IMR-90 (cell line): ENCODE data around the gene FRMPD4. TPM values are rescaled to one million over a fixed set of nuclear protein-coding genes. Genes with fewer than 3 reads are reported as not detected.

Experiments
- ATAC-seq: fragments of 200-7000 bp; cut with Tn5 transposase; 2 replicates; pipeline ENCODE4 v1.9.1; 2020; ENCODE audit warnings: low read depth, mild to moderate bottlenecking, moderate library complexity
- BruUV-seq: library from RNA; stranded (reverse); fragments of 400-500 nt; replicated peaks from 2 replicates; lab custom pipeline; 2021; lab: Mats Ljungman, UMichigan
- CTCF ChIA-PET: fragments of 300-600 bp; formaldehyde crosslinking; extraction: SDS; loops from one replicate; lab custom pipeline; 2021; ENCODE audit warnings: antibody characterized with exemption; lab: Yijun Ruan, JAX
- POLR2A ChIA-PET: fragments of 300-600 bp; sonication (Branson Sonifier 250); formaldehyde crosslinking; loops from one replicate; lab custom pipeline; 2022; ENCODE audit warnings: antibody characterized with exemption; ENCODE audit not compliant: unreplicated experiment; lab: Charles Lee
- DNase-seq: peaks from one replicate; pipeline ENCODE4 v3.0.0; 2013
- H2AFZ ChIP-seq: replicated peaks from 2 replicates; pipeline ENCODE3; 2013; ENCODE audit warnings: low read length, mild to moderate bottlenecking; ENCODE audit not compliant: poor library complexity
- H2AK5ac ChIP-seq: 2 replicates; pipeline ENCODE4 v1.6.1; 2013; ENCODE audit warnings: low read depth, low read length, inconsistent platforms
- H2AK9ac ChIP-seq: replicated peaks from 2 replicates; pipeline ENCODE3; 2013; ENCODE audit warnings: mild to moderate bottlenecking, low read depth, low read length, moderate library complexity; ENCODE audit not compliant: poor library complexity
- H2BK120ac ChIP-seq: 2 replicates; pipeline ENCODE4 v1.6.1; 2013; ENCODE audit warnings: low read depth, low read length, inconsistent platforms
- H2BK15ac ChIP-seq: 3 replicates; pipeline ENCODE4 v1.6.1; 2013; ENCODE audit warnings: low read depth, low read length, inconsistent platforms
- H2BK20ac ChIP-seq: 2 replicates; pipeline ENCODE4 v1.6.1; 2013; ENCODE audit warnings: low read depth, mild to moderate bottlenecking, inconsistent platforms, low read length, moderate library complexity
- H2BK5ac ChIP-seq: 2 replicates; pipeline ENCODE4 v1.6.1; 2013; ENCODE audit warnings: mild to moderate bottlenecking, low read depth, low read length, inconsistent platforms; ENCODE audit not compliant: poor library complexity, severe bottlenecking
- H3K14ac ChIP-seq: replicated peaks from 2 replicates; pipeline ENCODE4 v1.6.1; 2013; ENCODE audit warnings: low read depth, low read length, inconsistent platforms
- H3K18ac ChIP-seq: 2 replicates; pipeline ENCODE4 v1.6.1; 2013; ENCODE audit warnings: low read depth, low read length, control low read depth
- H3K23ac ChIP-seq: 2 replicates; pipeline ENCODE4 v1.6.1; 2013; ENCODE audit warnings: low read depth, low read length, inconsistent platforms
- H3K27ac ChIP-seq: 2 replicates; pipeline ENCODE4 v1.5.1; 2013; ENCODE audit warnings: mild to moderate bottlenecking, control low read depth, low read length; ENCODE audit not compliant: insufficient read depth
- H3K27me3 ChIP-seq: 2 replicates; pipeline ENCODE4 v1.6.1; 2013; ENCODE audit warnings: low read length; ENCODE audit not compliant: control insufficient read depth, insufficient read depth
- H3K36me3 ChIP-seq: 2 replicates; pipeline ENCODE4 v1.6.1; 2013; ENCODE audit warnings: low read length, mixed read lengths; ENCODE audit not compliant: control insufficient read depth, insufficient read depth
- H3K4ac ChIP-seq: 2 replicates; pipeline ENCODE4 v1.6.1; 2013; ENCODE audit warnings: low read depth, low read length, inconsistent platforms
- H3K4me1 ChIP-seq: 2 replicates; pipeline ENCODE4 v1.6.1; 2013; ENCODE audit warnings: low read length, mixed read lengths; ENCODE audit not compliant: control insufficient read depth, insufficient read depth
- H3K4me2 ChIP-seq: 2 replicates; pipeline ENCODE4 v1.6.1; 2013; ENCODE audit warnings: low read depth, mild to moderate bottlenecking, control low read depth, low read length, moderate library complexity
- H3K4me3 ChIP-seq: 2 replicates; pipeline ENCODE4 v1.5.1; 2013; ENCODE audit warnings: low read depth, mild to moderate bottlenecking, control low read depth, low read length, moderate library complexity; ENCODE audit not compliant: insufficient read depth
- H3K56ac ChIP-seq: 2 replicates; pipeline ENCODE4 v1.6.1; 2013; ENCODE audit warnings: low read length, inconsistent platforms; ENCODE audit not compliant: insufficient read depth; ENCODE audit errors: extremely low read depth
- H3K79me1 ChIP-seq, 2 experiments: 2 replicates each; pipeline ENCODE4 v1.6.1; 2013; ENCODE audit warnings: low read length in 2 of 2, inconsistent platforms in 1 of 2, low read depth in 1 of 2
- H3K9ac ChIP-seq: 2 replicates; pipeline ENCODE4 v1.6.1; 2013; ENCODE audit warnings: low read depth, low read length, control low read depth
- H3K9me1 ChIP-seq: 2 replicates; pipeline ENCODE4 v1.6.1; 2013; ENCODE audit warnings: low read length, inconsistent platforms; ENCODE audit not compliant: insufficient read depth
- H3K9me3 ChIP-seq: 2 replicates; pipeline ENCODE4 v1.6.1; 2013; ENCODE audit warnings: low read length; ENCODE audit not compliant: control insufficient read depth, insufficient read depth
- H4K20me1 ChIP-seq: 2 replicates; pipeline ENCODE4 v1.6.1; 2013; ENCODE audit warnings: low read length, inconsistent platforms; ENCODE audit not compliant: insufficient read depth
- H4K5ac ChIP-seq: 2 replicates; pipeline ENCODE4 v1.6.1; 2013; ENCODE audit warnings: mild to moderate bottlenecking, low read depth, low read length, control low read depth
- H4K8ac ChIP-seq, 2 experiments: 2 replicates each; pipeline ENCODE4 v1.6.1; 2013; ENCODE audit warnings: low read depth in 2 of 2, low read length in 2 of 2, control low read depth in 1 of 2, inconsistent platforms in 1 of 2
- H4K91ac ChIP-seq: 2 replicates; pipeline ENCODE4 v1.6.1; 2013; ENCODE audit warnings: low read depth, low read length, inconsistent platforms; ENCODE audit not compliant: insufficient read depth
- CEBPB ChIP-seq: IDR thresholded peaks from 2 replicates; pipeline ENCODE4 v1.6.1; 2012; ENCODE audit warnings: low read depth, low read length, improper control_type of control experiment
- RCOR1 ChIP-seq: IDR thresholded peaks from 2 replicates; pipeline ENCODE4 v1.6.1; 2012; ENCODE audit warnings: mild to moderate bottlenecking, low read length, improper control_type of control experiment; ENCODE audit not compliant: insufficient replicate concordance
- WGBS, 2 experiments: methylation state at CpG; one replicate each; pipeline versions ENCODE4 v1.1.5 to v1.1.7; 2013; ENCODE audit warnings: missing lambda C conversion rate in 2 of 2; ENCODE audit not compliant: insufficient read length in 1 of 2; ENCODE audit errors: extremely low coverage in 2 of 2; 5-methylcytosine and 5-hydroxymethylcytosine counted together
- dilution Hi-C: fragments of 300-500 bp; cut with HindIII; formaldehyde crosslinking; loops from one replicate; pipeline ENCODE4 v1.14.3; 2018; ENCODE audit warnings: low sequenced_read_pairs; ENCODE audit not compliant: unreplicated experiment
- in situ Hi-C: fragments of 300-500 bp; cut with MboI; formaldehyde crosslinking; loops from 3 replicates; pipeline ENCODE4 v1.14.3; 2019; ENCODE audit warnings: low sequenced_read_pairs, inconsistent platforms, mixed read lengths
- intact Hi-C: fragments of 100-400 bp; cut with micrococcal nuclease; formaldehyde crosslinking; loops from 2 replicates; pipeline ENCODE4 v1.10.0; 2022
- polyA plus RNA-seq, 3 experiments: library from polyadenylated mRNA; depleted of rRNA; stranded (reverse); fragments of >200 nt; gene quantifications; 2 replicates each; pipeline ENCODE4 v1.2.3, GENCODE V29; 2012; ENCODE audit warnings: low replicate concordance in 1 of 3
- total RNA-seq: library from RNA; depleted of rRNA; stranded (reverse); fragments of >200 nt; gene quantifications from 2 replicates; pipeline ENCODE4 v1.2.3, GENCODE V29; 2012

FRMPD4 gene
- total and polyA plus RNA-seq, 2 of the 4 experiments (the other 2 are of a cell fraction), result 0.53 to 1.1 TPM

GRCh38 chrX:12292996-12293765 is 154.9 kb downstream of the FRMPD4 start:
- Histone ChIP-seq H4K91ac (no peak overlapping the region), H3K56ac (peak overlapping the region; percentile 19; the same call in 1 of the 2 replicates), H3K27ac (peak overlapping the region; percentile 71; the same call in 1 of the 2 replicates), H2BK5ac (peak overlapping the region; percentile 78), H4K5ac (no peak overlapping the region), H2AK5ac (no peak overlapping the region), H2AK9ac (no peak overlapping the region), H3K9ac (no peak overlapping the region), H3K23ac (no peak overlapping the region), H3K4me3 (no peak overlapping the region), H3K4me1 (peaks cover 10% of the 10 kb centered on the region; the same call in 1 of the 2 replicates), H3K4ac (no peak overlapping the region; the same call in 1 of the 2 replicates), H3K9me3 (no peaks in the 10 kb centered on the region), H2BK120ac (peak overlapping the region; percentile 24; the same call in 1 of the 2 replicates), H3K9me1 (no peaks in the 10 kb centered on the region), H3K27me3 (no peaks in the 10 kb centered on the region), H3K79me1 (no peaks in the 10 kb centered on the region), H3K36me3 (no peaks in the 10 kb centered on the region), H3K14ac (no peak overlapping the region), H2BK20ac (no peak overlapping the region; the same call in 1 of the 2 replicates), H2BK15ac (no peak overlapping the region), H3K18ac (peak overlapping the region; percentile 37; the same call in 1 of the 2 replicates), H2AFZ (no peak overlapping the region), H4K20me1 (no peaks in the 10 kb centered on the region), H3K4me2 (0 out of 2 replicates have a peak overlapping the region, but pooled peaks have one; percentile 37), H4K8ac (no peak overlapping the region; a peak in 1 of 4 replicates)
- DNase-seq (peak; percentile 75), ATAC-seq (peak; percentile 71)
- POLR2A ChIA-PET, result no interaction called here
- intact Hi-C loops (loop anchor here (10.0 kb wide), 1 partner anchor 148 kb away; no protein-coding TSS in a partner anchor), in situ Hi-C loops (no loop called here), dilution Hi-C loops (no loop called here)
- WGBS, 2 experiments, result no CpG with 5 or more reads among the region's 7 CpGs
- BruUV-seq, result no TSS peak
- CTCF ChIA-PET, result no interaction called here
- TF ChIP-seq CEBPB (peak; percentile 76), RCOR1 (no peak)
